ENCODE results near the gene EPHA1.

GRCh38 chr7:143410521-143411004 is 1.9 kb upstream of the EPHA1 start:
- TF ChIP-seq POLR2AphosphoS5 (IDR thresholded peaks at IDR 0.05; ENCODE audit: borderline replicate concordance, low read depth, low read length) (no peak), EZH2 (IDR thresholded peaks at IDR 0.05) (no peak)
